ENCODE results near the gene SSR2.
"Not testable (repeated sequence)": the region's sequence is repeated elsewhere in the genome, so short reads cannot be mapped to it uniquely, and the experiment has no call there.

SSR2 gene

GRCh38 chr1:155993595-155993994 is 27.2 kb downstream of the SSR2 start:
- no peak for DNase-seq (ENCODE audit: low spot score)

- DNase-seq (ENCODE audit: low spot score): no peak
Observed at GRCh38 chr1:155990005-155990739, 30.6 kb downstream of the SSR2 start.

- DNase-seq (ENCODE audit: low spot score): peak; percentile 71
Observed at GRCh38 chr1:155989242-155990004, 31.3 kb downstream of the SSR2 start.

GRCh38 chr1:155984903-155985645 is 35.7 kb downstream of the SSR2 start:
- not testable (repeated sequence) for DNase-seq (ENCODE audit: low spot score)

GRCh38 chr1:155984341-155984740 is 36.4 kb downstream of the SSR2 start:
- DNase-seq (ENCODE audit: low spot score): no peak

GRCh38 chr1:155983191-155984024 is 37.3 kb downstream of the SSR2 start:
- peak; percentile 73 for DNase-seq (ENCODE audit: low spot score)

GRCh38 chr1:155982106-155982505 is 38.6 kb downstream of the SSR2 start:
- no peak for DNase-seq (ENCODE audit: low spot score)

- DNase-seq (ENCODE audit: low spot score): peak; percentile 68
Observed at GRCh38 chr1:155981266-155982088, 39.3 kb downstream of the SSR2 start.

GRCh38 chr1:155979597-155980343 is 41.0 kb downstream of the SSR2 start:
- peak; percentile 21 for DNase-seq (ENCODE audit: low spot score)

GRCh38 chr1:155978973-155979429 is 41.8 kb downstream of the SSR2 start:
- no peak for DNase-seq (ENCODE audit: low spot score)

- DNase-seq (ENCODE audit: low spot score): peak; percentile 78
Observed at GRCh38 chr1:155978325-155978972, 42.3 kb downstream of the SSR2 start, which contains the start of gene ARHGEF2. Gene ARHGEF2 (minus strand): TSS chr1:155978547. CDS start chr1:155978427, 120 bp downstream.

GRCh38 chr1:155977690-155978324 is 42.9 kb downstream of the SSR2 start:
- DNase-seq (ENCODE audit: low spot score): peak; percentile 18

GRCh38 chr1:155976913-155977689 is 43.6 kb downstream of the SSR2 start:
- DNase-seq (ENCODE audit: low spot score): peak; percentile 22

GRCh38 chr1:155976062-155976912 is 44.5 kb downstream of the SSR2 start:
- peak; percentile 48 for DNase-seq (ENCODE audit: low spot score)

GRCh38 chr1:155975375-155976061 is 45.2 kb downstream of the SSR2 start:
- no peak for DNase-seq (ENCODE audit: low spot score)
